Daoy (cell line): Measurements from ENCODE around the gene BET1L. TPM values are rescaled to one million over a fixed set of nuclear protein-coding genes. Genes with fewer than 3 reads are reported as not detected.
"Not testable (repeated sequence)": the region's sequence is repeated elsewhere in the genome, so short reads cannot be mapped to it uniquely, and the experiment has no call there.

ENCODE experiments used
- DNase-seq: peaks from one replicate; pipeline ENCODE4 v3.0.0-alpha.2; 2015; ENCODE audit warnings: low read depth
- total RNA-seq: library from RNA; depleted of rRNA; stranded (reverse); fragments of >200 nt; shearing (Covaris generic); gene quantifications from 2 replicates; pipeline ENCODE4 v1.2.3, GENCODE V29; 2014; rRNA removed

Gene BET1L
- total RNA-seq: 9.3 and 19.7 TPM in 2 replicates

DNA sequence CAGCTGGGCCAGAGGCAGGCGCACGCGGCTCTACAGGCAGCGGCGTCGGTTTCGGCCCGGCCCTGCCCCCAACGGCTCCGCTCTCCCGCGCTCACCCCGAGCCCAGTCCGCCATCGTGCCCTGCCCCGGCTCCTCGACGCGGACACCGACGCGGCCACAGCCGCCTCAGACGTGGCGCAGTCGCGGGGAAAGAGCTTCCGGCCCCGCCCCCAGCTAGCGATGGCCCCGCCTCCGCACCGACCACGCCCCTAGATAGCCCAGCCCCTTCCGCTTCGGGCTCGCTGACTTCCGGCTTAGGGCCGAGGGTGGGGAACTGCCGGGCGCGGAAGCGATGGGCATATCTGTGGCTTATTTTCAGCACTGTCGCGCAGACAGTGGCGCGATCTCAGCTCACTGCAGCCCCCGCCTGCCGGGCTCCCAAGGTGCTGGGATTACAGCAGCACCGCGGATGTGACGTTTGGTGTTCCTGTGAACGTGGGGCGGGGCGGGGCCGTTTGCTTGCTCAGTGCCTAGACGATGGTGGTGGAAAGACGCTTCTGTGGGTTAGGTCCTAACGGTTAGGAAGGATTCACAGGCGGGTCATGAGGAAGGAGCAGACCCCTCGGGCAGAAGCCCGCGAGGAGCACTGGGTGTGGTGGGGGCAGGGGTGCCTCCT lies at the start of gene BET1L, which contains the start of gene RIC8A:
Gene BET1L, minus strand, starts transcription at position 192 of the 655 bp plus-strand sequence. Its CDS starts 78 bp downstream, at position 114.
Gene RIC8A, plus strand, starts transcription at position 501 of the 655 bp plus-strand sequence. CDS start 1,147 bp downstream, outside the sequence.
- peak; percentile 97 for DNase-seq

GRCh38 chr11:255816-256215 lies 48.6 kb upstream of the BET1L start:
- no peak for DNase-seq

GRCh38 chr11:255176-255575 lies 48.0 kb upstream of the BET1L start:
- no peak for DNase-seq

DNA sequence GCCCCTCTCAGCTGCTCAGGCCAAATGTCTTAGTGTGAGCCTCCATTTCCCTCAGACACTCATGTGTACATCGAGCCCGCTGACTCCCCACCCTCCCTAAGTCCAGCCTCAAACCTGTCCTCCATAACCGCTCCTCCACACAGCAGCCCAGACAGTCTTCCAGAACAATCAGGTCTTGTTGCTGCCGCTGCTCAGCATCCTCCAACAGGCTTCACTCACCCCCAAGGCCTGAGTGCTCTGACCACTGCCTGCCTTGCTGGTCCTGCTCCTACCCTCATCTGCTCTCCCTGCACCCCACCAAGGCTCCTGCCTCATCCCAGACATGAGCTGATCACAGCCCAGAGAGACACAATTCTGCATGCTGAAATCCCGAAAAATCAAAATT lies 46.7 kb upstream of the BET1L start:
- no peak for DNase-seq

- no peak for DNase-seq
Measured at GRCh38 chr11:253160-253885, 46.1 kb upstream of the BET1L start.

DNA sequence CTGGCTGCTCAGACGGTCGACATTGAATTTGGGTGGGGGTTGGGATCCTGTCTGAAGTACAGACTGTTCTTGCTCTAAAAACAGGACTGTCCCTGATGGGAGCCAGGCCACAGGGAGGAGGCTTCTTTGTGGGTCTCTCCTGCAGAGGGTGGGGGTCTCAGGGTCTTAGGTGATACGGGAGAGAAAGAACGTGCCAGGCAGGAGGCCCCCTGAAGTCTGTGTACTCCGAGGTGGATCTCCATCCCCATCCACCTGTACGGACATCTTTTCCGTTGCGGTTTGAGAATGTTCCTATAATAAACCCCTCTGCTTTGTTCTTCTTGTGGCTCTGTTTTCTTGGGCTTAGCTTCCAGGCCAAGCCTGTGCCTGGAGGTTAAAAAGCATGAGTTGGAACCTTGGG lies 45.5 kb upstream of the BET1L start:
- DNase-seq: no peak

- DNase-seq: no peak
Measured at GRCh38 chr11:251550-251949, 44.4 kb upstream of the BET1L start.

DNA sequence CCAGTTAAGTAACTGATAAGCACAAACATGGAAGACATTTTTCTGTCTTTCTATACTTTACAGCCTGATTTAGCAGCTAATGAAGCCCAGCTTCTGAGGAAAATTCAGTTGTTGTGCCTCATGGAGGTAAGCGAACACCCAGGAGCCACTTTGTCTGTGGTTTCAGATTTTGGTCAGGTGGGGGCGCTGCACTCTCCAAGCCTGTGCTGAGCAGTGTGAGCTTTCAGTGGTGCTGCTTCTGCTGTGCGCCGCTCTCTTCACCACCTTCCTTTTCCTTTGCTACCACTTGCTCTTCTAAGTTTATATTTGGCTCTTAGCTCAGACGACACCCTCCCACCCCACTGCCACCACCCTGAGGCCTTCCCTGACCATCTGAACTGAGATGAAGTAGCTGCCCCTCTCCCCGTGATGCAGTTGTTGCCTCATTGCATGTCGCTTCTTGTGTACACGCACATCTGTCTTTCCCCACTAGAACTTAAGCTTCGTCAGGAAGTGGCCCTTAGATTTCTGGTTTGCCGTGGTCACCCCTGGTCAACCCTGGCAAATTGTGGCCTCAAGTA lies 43.6 kb upstream of the BET1L start:
- peak; percentile 41 for DNase-seq

- no peak for DNase-seq
Measured at GRCh38 chr11:250274-250673, 43.1 kb upstream of the BET1L start.

- DNase-seq: no peak
Measured at GRCh38 chr11:249062-249461, 41.9 kb upstream of the BET1L start.

DNA sequence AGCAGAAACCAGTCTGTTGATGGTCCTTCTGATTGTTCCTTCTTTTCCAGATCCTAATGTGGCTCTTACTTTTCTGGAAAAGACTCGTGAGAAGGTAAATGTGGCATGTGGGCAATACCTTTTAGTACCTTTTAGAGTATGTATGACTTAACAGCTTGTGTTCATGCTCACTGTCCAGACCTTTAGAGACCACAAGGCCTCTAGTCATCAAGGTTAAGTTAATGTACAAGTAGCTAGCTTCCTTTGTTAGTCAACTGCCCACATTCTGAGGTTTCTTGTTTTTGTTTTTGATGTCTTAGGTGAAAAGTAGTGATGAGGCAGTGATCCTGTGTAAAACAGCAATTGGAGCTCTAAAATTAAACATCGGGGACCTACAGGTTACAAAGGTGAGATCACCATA lies 37.2 kb upstream of the BET1L start:
- no peak for DNase-seq

DNA sequence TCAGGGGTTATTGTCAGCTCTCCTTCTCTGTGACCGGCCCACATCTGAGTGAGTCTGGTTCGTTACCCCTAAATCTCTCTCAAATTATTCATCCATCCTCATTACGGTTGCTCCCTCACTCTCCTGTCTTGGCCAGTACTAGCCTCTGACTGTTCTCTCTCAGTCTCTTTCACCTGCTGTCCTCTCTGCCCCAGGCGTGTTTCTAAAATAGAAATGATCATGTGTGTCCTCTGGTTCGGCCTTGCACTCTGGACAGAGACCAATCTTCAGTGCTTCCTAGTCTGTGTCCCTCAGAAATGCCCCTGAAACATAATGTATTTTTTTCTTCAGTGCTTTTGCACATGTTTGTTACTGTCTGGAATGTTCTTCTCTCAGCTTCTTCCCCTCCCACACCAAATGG lies 34.4 kb upstream of the BET1L start:
- DNase-seq: no peak

DNA sequence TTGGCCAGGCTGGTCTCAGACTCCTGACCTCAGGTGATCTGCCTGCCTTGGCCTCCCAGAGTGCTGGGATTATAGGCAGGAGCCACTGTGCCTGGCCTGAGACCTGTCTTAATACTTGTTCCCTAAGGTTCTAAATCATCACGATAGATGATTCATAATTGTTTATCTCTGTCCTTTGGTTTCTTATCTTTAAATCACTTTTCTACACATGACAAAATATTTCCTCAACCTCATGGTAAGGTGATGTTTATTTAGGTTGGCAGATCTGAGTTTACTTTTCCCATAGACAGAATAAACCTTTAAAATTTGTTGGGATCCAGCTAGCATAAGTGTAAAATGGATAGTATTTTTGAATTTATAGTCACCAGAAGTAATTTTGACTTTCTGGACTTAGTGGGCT lies 33.1 kb upstream of the BET1L start:
- DNase-seq: no peak

DNA sequence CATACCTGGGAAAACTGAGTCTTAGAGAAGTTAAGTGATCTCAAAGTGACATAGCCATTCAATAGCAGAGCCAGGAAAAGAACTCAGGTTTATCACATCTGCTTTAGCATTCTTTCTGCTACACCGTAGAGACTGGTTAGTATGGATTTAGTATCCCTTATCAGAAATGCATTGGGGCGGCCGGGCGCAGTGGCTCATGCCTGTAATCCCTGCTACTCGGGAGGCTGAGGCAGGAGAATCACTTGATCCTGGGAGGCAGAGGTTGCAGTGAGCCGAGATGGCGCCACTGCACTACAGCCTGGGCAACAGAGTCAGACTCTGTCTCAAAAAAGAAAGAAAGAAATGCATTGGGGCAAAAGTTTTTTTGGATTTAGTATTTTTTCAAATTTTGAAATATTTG lies 31.1 kb upstream of the BET1L start:
- not testable (repeated sequence) for DNase-seq

DNA sequence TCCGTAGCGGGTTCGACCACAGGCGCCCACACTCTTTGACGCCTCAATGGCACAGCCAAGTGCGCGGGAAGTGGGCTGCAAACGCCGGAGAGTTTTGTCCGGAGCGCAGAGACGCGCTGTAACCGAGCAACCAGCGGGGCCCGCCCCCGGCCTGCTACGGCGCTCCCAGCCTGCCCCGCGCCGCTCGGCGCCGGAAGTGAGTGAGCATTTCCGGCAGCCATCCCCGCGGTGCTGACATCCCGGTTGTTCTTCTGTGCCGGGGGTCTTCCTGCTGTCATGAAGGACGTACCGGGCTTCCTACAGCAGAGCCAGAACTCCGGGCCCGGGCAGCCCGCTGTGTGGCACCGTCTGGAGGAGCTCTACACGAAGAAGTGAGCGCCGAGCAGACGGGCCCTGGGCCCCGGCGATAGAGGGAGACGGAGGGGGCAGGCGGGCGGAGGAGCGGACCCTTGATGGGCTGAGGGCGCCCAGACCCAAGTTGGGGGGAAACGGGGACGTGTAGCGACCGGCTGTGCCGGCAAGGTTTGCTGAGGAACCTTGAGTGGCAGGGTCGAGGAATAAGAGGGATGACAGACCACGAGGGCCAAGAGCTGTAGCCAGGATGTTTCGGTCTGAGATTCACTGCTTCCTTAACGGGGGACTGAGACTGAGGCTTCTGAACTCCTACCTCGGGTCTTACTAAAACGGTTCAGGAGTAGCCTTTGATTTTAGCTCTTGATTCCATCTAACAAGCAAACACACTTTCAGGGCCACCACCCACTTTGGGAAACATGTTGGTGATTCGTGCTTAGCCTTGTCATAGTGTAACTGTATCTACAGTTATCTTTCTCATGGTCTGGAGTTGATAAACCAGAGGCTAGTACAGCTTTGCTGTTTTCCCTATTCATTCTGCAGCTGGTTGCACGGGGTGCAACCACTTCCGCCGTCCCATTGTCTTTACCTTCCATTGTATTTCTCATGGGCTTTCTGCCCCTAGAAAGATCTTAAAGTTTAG lies 29.9 kb upstream of the BET1L start, which contains the start of gene PSMD13:
Gene PSMD13, plus strand, starts transcription at position 203 of the 994 bp plus-strand sequence. Its CDS starts 74 bp downstream, at position 277.
- DNase-seq: peak; percentile 91

DNA sequence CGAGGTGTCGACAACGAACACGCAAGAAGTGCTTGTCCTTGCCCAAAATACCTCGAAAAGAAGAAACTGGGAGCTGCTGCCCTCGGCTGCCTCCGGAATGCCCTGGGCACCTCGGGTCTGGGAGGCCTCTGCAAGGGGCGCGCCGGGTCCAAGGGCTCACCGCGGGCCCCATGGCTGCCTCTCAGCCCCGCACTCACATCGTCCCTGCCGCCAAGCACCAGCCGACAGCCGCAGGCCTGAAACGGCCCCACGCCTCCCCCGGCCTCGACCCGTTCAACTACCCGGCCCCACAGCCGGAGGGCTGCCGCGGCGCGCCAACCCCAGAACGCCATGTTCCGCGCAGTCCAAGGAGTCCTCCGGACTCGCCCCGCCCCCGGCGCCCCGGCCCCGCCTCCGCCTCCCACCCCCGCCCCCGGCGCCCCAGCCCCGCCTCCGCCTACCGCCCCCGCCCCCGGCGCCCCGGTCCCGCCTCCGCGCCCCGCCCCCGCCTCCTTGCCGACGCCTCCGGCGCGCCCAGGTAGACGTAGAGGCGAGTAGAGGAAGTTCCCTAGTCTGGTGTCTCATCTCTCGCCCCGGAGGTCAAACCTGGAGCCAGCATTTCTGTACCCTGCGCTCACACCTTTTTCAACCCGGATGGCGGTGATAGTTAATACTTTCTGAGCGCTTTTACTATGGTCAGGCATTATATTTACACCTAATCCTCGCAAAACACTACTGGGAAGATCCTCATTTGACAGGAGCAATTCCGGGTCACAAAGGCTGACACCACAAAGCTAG lies 29.0 kb upstream of the BET1L start, which contains the start of gene SIRT3:
Gene SIRT3, minus strand, starts transcription at position 346 of the 777 bp plus-strand sequence. Its CDS starts 14 bp downstream, at position 332.
- DNase-seq: peak; percentile 87

GRCh38 chr11:235609-235996 lies 28.4 kb upstream of the BET1L start:
- no peak for DNase-seq

GRCh38 chr11:235180-235579 lies 28.0 kb upstream of the BET1L start:
- DNase-seq: no peak

GRCh38 chr11:232783-233565 lies 25.8 kb upstream of the BET1L start:
- DNase-seq: no peak

DNA sequence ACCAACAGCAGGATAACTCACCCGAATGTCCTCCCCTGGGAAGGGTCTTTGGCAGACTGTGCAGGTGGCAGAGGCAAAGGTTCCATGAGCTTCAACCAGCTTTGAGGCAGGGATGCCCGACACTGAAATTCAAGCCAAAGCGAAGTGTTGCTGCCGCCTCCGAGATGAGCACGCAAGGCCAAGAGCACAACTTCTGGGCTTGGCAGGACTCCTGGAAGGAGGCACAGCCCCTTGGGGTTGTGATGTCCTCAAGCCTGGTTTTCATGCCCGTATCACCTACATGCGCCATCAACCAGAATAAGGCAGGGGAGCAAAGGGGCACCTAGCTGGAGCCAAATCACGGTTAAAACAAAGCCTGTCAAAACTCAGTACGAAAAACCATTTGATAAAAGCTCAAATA lies 23.2 kb upstream of the BET1L start:
- no peak for DNase-seq
